Activated naive CD4-positive, alpha-beta T cell treated with anti-CD3 and anti-CD28 coated beads, Interleukin-2, amount 50 U/mL, for 24 hours (primary cell): ENCODE data around the gene ANO10.

Source experiments
- H3K27ac Mint-ChIP-seq: one replicate; pipeline ENCODE4 v1.8.0; 2021; ENCODE audit warnings: mild to moderate bottlenecking, mixed read lengths
- H3K27me3 Mint-ChIP-seq: one replicate; pipeline ENCODE4 v1.8.0; 2021; ENCODE audit warnings: mixed read lengths
- H3K36me3 Mint-ChIP-seq: one replicate; pipeline ENCODE4 v1.8.0; 2021; ENCODE audit warnings: mixed read lengths
- H3K4me1 Mint-ChIP-seq: one replicate; pipeline ENCODE4 v1.8.0; 2021; ENCODE audit warnings: mixed read lengths
- H3K4me3 Mint-ChIP-seq: one replicate; pipeline ENCODE4 v1.8.0; 2021; ENCODE audit warnings: mild to moderate bottlenecking, mixed read lengths
- H3K9me3 Mint-ChIP-seq: one replicate; pipeline ENCODE4 v1.8.0; 2021; ENCODE audit warnings: mixed read lengths

Gene ANO10

GRCh38 chr3:43341788-43342187 lies 280.0 kb downstream of the ANO10 start:
- H3K4me1 Mint-ChIP-seq = peaks cover 56% of the 10 kb centered on the region
- no peak overlapping the region for H3K27ac Mint-ChIP-seq
- H3K27me3 Mint-ChIP-seq = no peaks in the 10 kb centered on the region
- no peaks in the 10 kb centered on the region for H3K9me3 Mint-ChIP-seq
- H3K4me3 Mint-ChIP-seq = no peak overlapping the region
- H3K36me3 Mint-ChIP-seq = peaks cover 38% of the 10 kb centered on the region

- Mint-ChIP-seq H3K36me3 (peaks cover 48% of the 10 kb centered on the region), H3K4me1 (peaks cover 42% of the 10 kb centered on the region), H3K4me3 (no peak overlapping the region), H3K27me3 (no peaks in the 10 kb centered on the region), H3K27ac (no peak overlapping the region), H3K9me3 (no peaks in the 10 kb centered on the region)
Observed at GRCh38 chr3:43340403-43340802, 281.4 kb downstream of the ANO10 start.

- no peak overlapping the region for H3K27ac Mint-ChIP-seq
- H3K36me3 Mint-ChIP-seq = peaks cover 43% of the 10 kb centered on the region
- peaks cover 21% of the 10 kb centered on the region for H3K4me1 Mint-ChIP-seq
- no peaks in the 10 kb centered on the region for H3K9me3 Mint-ChIP-seq
- H3K4me3 Mint-ChIP-seq = no peak overlapping the region
- no peaks in the 10 kb centered on the region for H3K27me3 Mint-ChIP-seq
Observed at GRCh38 chr3:43338295-43338694, 283.5 kb downstream of the ANO10 start.

- no peaks in the 10 kb centered on the region for H3K9me3 Mint-ChIP-seq
- H3K4me3 Mint-ChIP-seq = no peak overlapping the region
- H3K36me3 Mint-ChIP-seq = peaks cover 49% of the 10 kb centered on the region
- no peak overlapping the region for H3K27ac Mint-ChIP-seq
- H3K27me3 Mint-ChIP-seq = no peaks in the 10 kb centered on the region
- peaks cover 25% of the 10 kb centered on the region for H3K4me1 Mint-ChIP-seq
Observed at GRCh38 chr3:43335799-43336198, 286.0 kb downstream of the ANO10 start.

GRCh38 chr3:43334976-43335375 lies 286.8 kb downstream of the ANO10 start:
- Mint-ChIP-seq H3K27ac (no peak overlapping the region), H3K9me3 (no peaks in the 10 kb centered on the region), H3K36me3 (peaks cover 46% of the 10 kb centered on the region), H3K4me3 (no peak overlapping the region), H3K27me3 (no peaks in the 10 kb centered on the region), H3K4me1 (peaks cover 29% of the 10 kb centered on the region)

GRCh38 chr3:43331381-43331780 lies 290.4 kb downstream of the ANO10 start:
- Mint-ChIP-seq H3K27ac (no peak overlapping the region), H3K4me1 (peaks cover 61% of the 10 kb centered on the region), H3K9me3 (no peaks in the 10 kb centered on the region), H3K27me3 (no peaks in the 10 kb centered on the region), H3K4me3 (no peak overlapping the region), H3K36me3 (peaks cover 28% of the 10 kb centered on the region)

GRCh38 chr3:43330981-43331380 lies 290.8 kb downstream of the ANO10 start:
- no peaks in the 10 kb centered on the region for H3K27me3 Mint-ChIP-seq
- peaks cover 65% of the 10 kb centered on the region for H3K4me1 Mint-ChIP-seq

GRCh38 chr3:43328653-43329052 lies 293.2 kb downstream of the ANO10 start:
- Mint-ChIP-seq H3K27ac (peak overlapping the region; percentile 85), H3K36me3 (peaks cover 14% of the 10 kb centered on the region), H3K4me1 (peaks cover 88% of the 10 kb centered on the region), H3K9me3 (no peaks in the 10 kb centered on the region), H3K4me3 (peak overlapping the region; percentile 38), H3K27me3 (no peaks in the 10 kb centered on the region)

More at GRCh38 chr3:43330981-43331380, 290.8 kb downstream of the ANO10 start:
- Mint-ChIP-seq H3K4me3 (no peak overlapping the region), H3K27ac (peak overlapping the region; percentile 8), H3K9me3 (no peaks in the 10 kb centered on the region), H3K36me3 (peaks cover 25% of the 10 kb centered on the region)

GRCh38 chr3:43327582-43327979 lies 294.2 kb downstream of the ANO10 start:
- H3K4me3 Mint-ChIP-seq = no peak overlapping the region
- peaks cover 9% of the 10 kb centered on the region for H3K36me3 Mint-ChIP-seq
- H3K9me3 Mint-ChIP-seq = no peaks in the 10 kb centered on the region
- peaks cover 93% of the 10 kb centered on the region for H3K4me1 Mint-ChIP-seq
- no peaks in the 10 kb centered on the region for H3K27me3 Mint-ChIP-seq
- peak overlapping the region; percentile 73 for H3K27ac Mint-ChIP-seq

GRCh38 chr3:43326891-43327581 lies 294.8 kb downstream of the ANO10 start:
- peak overlapping the region; percentile 73 for H3K27ac Mint-ChIP-seq
- peak overlapping the region; percentile 47 for H3K4me3 Mint-ChIP-seq
- peaks cover 7% of the 10 kb centered on the region for H3K36me3 Mint-ChIP-seq
- no peaks in the 10 kb centered on the region for H3K27me3 Mint-ChIP-seq
- no peaks in the 10 kb centered on the region for H3K9me3 Mint-ChIP-seq
- peaks cover 93% of the 10 kb centered on the region for H3K4me1 Mint-ChIP-seq

GRCh38 chr3:43323541-43323940 lies 298.3 kb downstream of the ANO10 start:
- H3K27ac Mint-ChIP-seq = no peak overlapping the region
- H3K4me3 Mint-ChIP-seq = no peak overlapping the region
- H3K27me3 Mint-ChIP-seq = no peaks in the 10 kb centered on the region
- no peaks in the 10 kb centered on the region for H3K9me3 Mint-ChIP-seq
- H3K4me1 Mint-ChIP-seq = peaks cover 96% of the 10 kb centered on the region
- H3K36me3 Mint-ChIP-seq = peaks cover 21% of the 10 kb centered on the region

GRCh38 chr3:43320288-43320687 lies 301.5 kb downstream of the ANO10 start:
- H3K9me3 Mint-ChIP-seq = no peaks in the 10 kb centered on the region
- H3K27me3 Mint-ChIP-seq = no peaks in the 10 kb centered on the region
- peaks cover 24% of the 10 kb centered on the region for H3K36me3 Mint-ChIP-seq
- peak overlapping the region; percentile 60 for H3K4me3 Mint-ChIP-seq
- H3K4me1 Mint-ChIP-seq = peaks cover 96% of the 10 kb centered on the region
- H3K27ac Mint-ChIP-seq = peak overlapping the region; percentile 75

GRCh38 chr3:43319794-43320193 lies 302.0 kb downstream of the ANO10 start:
- H3K9me3 Mint-ChIP-seq = no peaks in the 10 kb centered on the region
- H3K4me3 Mint-ChIP-seq = peak overlapping the region; percentile 60
- H3K4me1 Mint-ChIP-seq = peaks cover 96% of the 10 kb centered on the region
- peaks cover 24% of the 10 kb centered on the region for H3K36me3 Mint-ChIP-seq
- peak overlapping the region; percentile 75 for H3K27ac Mint-ChIP-seq
- no peaks in the 10 kb centered on the region for H3K27me3 Mint-ChIP-seq

- H3K27ac Mint-ChIP-seq = peak overlapping the region; percentile 4
- peaks cover 24% of the 10 kb centered on the region for H3K36me3 Mint-ChIP-seq
- H3K27me3 Mint-ChIP-seq = no peaks in the 10 kb centered on the region
- H3K4me1 Mint-ChIP-seq = peaks cover 95% of the 10 kb centered on the region
- H3K9me3 Mint-ChIP-seq = no peaks in the 10 kb centered on the region
- peak overlapping the region; percentile 60 for H3K4me3 Mint-ChIP-seq
Observed at GRCh38 chr3:43319376-43319775, 302.4 kb downstream of the ANO10 start.

GRCh38 chr3:43317461-43318316 lies 304.1 kb downstream of the ANO10 start:
- no peaks in the 10 kb centered on the region for H3K27me3 Mint-ChIP-seq
- peaks cover 92% of the 10 kb centered on the region for H3K4me1 Mint-ChIP-seq
- H3K4me3 Mint-ChIP-seq = peak overlapping the region; percentile 12
- peaks cover 2% of the 10 kb centered on the region for H3K9me3 Mint-ChIP-seq
- H3K36me3 Mint-ChIP-seq = peaks cover 29% of the 10 kb centered on the region
- H3K27ac Mint-ChIP-seq = peak overlapping the region; percentile 89
